Measurements from ENCODE around the gene AFF3. TPM values are rescaled to one million over a fixed set of nuclear protein-coding genes. Genes with fewer than 3 reads are reported as not detected.
"Not testable (repeated sequence)": the region's sequence is repeated elsewhere in the genome, so short reads cannot be mapped to it uniquely, and the experiment has no call there.

AFF3 gene
- total RNA-seq, 4 donors from 2014 or later = 2.1 to 7.3 (median 3.5) TPM

GRCh38 chr2:99666256-99666655, 476.1 kb downstream of the AFF3 start:
- WGBS, 2 donors = 97 to 98% methylated on average over 1 of the region's 1 CpG
- no peak for DNase-seq (ENCODE audit: low spot score in 2 of 2)
- intact Hi-C loops (cut with DNase I; ENCODE audit: low total_unique reads) = no loop called here
- no peak overlapping the region for H3K4me3 ChIP-seq (ENCODE audit: low read depth, poor library complexity, severe bottlenecking)
- no peak for TF ChIP-seq POLR2A (IDR thresholded peaks at IDR 0.05)
- no peak for TF ChIP-seq CTCF (IDR thresholded peaks at IDR 0.05)

- H3K4me3 ChIP-seq (ENCODE audit: low read depth, poor library complexity, severe bottlenecking) = no peak overlapping the region
- intact Hi-C loops (cut with DNase I; ENCODE audit: low total_unique reads) = no loop called here
- WGBS, 2 donors = 79 to 84% methylated on average over 2 of the region's 2 CpGs
- DNase-seq (ENCODE audit: low spot score in 2 of 2) = no peak
- TF ChIP-seq CTCF (IDR thresholded peaks at IDR 0.05) (no peak), POLR2A (IDR thresholded peaks at IDR 0.05) (no peak)
Observed at GRCh38 chr2:99663641-99664040, 478.7 kb downstream of the AFF3 start.

- no peak overlapping the region for H3K4me3 ChIP-seq (ENCODE audit: low read depth, poor library complexity, severe bottlenecking)
- 17 to 19% methylated on average over 2 of the region's 2 CpGs for WGBS, 2 donors
- no peak for TF ChIP-seq POLR2A (IDR thresholded peaks at IDR 0.05)
- intact Hi-C loops (cut with DNase I; ENCODE audit: low total_unique reads) = no loop called here
- DNase-seq (ENCODE audit: low spot score in 2 of 2) = peak; percentile 82 to 83
Observed at GRCh38 chr2:99662761-99663341, 479.5 kb downstream of the AFF3 start.

GRCh38 chr2:99661761-99662160, 480.6 kb downstream of the AFF3 start:
- DNase-seq (ENCODE audit: low spot score in 2 of 2) = peak in 1 of 2 donors; percentile 58
- intact Hi-C loops (cut with DNase I; ENCODE audit: low total_unique reads); H3K4me3 ChIP-seq (ENCODE audit: low read depth, poor library complexity, severe bottlenecking): not testable (repeated sequence)
- WGBS, 2 donors = 74 to 84% methylated on average over 9 of the region's 9 CpGs

GRCh38 chr2:99660616-99661406, 481.6 kb downstream of the AFF3 start:
- DNase-seq (ENCODE audit: low spot score in 2 of 2) = peak in 1 of 2 donors; percentile 56
- intact Hi-C loops (cut with DNase I; ENCODE audit: low total_unique reads) = no loop called here
- TF ChIP-seq CTCF (IDR thresholded peaks at IDR 0.05) (no peak), POLR2A (IDR thresholded peaks at IDR 0.05) (no peak)
- no peak overlapping the region for H3K4me3 ChIP-seq (ENCODE audit: low read depth, poor library complexity, severe bottlenecking)
- WGBS, 2 donors = 60 to 66% methylated on average over 8 of the region's 8 CpGs

GRCh38 chr2:99659874-99660273, 482.5 kb downstream of the AFF3 start:
- WGBS, 2 donors = 70 to 82% methylated on average over 3 of the region's 3 CpGs
- no peak overlapping the region for H3K4me3 ChIP-seq (ENCODE audit: low read depth, poor library complexity, severe bottlenecking)
- DNase-seq (ENCODE audit: low spot score in 2 of 2) = peak in 1 of 2 donors; percentile 78
- intact Hi-C loops (cut with DNase I; ENCODE audit: low total_unique reads) = no loop called here
- TF ChIP-seq POLR2A (IDR thresholded peaks at IDR 0.05) = no peak
- no peak for TF ChIP-seq CTCF (IDR thresholded peaks at IDR 0.05)

Data from lower leg skin (tissue), 4 donors.